ENCODE results near the gene FAAH. TPM values are rescaled to one million over a fixed set of nuclear protein-coding genes. Genes with fewer than 3 reads are reported as not detected.

Gene FAAH
- total RNA-seq, 1 experiment from 2014 or later, result 24.8 TPM

- H3K27me3 ChIP-seq (ENCODE audit: insufficient read depth, low read length), result peaks cover 9% of the 10 kb centered on the region; the same call in 1 of the 2 replicates
- BruUV-seq (replicated peaks), result no TSS peak
- H3K79me2 ChIP-seq (ENCODE audit: insufficient read depth, low read length), result no peaks in the 10 kb centered on the region
- no peak overlapping the region for H3K4me2 ChIP-seq (ENCODE audit: low read length)
- CTCF ChIA-PET, result interaction anchor here (0.6 to 1.0 kb wide), 2 partner anchors 9 to 1702 kb away, joined by 3 to 4 read pairs; no protein-coding TSS in a partner anchor
- DNase-seq (ENCODE audit: low read depth, low spot score) (no peak), ATAC-seq (no peak)
- RAD21 ChIA-PET (ENCODE audit: low non-redundant PET in 1 of 2, low total read pairs in 2 of 2, uncharacterized antibody in 2 of 2, unreplicated experiment in 2 of 2), result no interaction called here
- no peaks in the 10 kb centered on the region for H3K9me2 ChIP-seq (ENCODE audit: insufficient read depth)
- intact Hi-C loops (cut with micrococcal nuclease), result no loop called here
- H3K4me3 ChIP-seq (replicated peaks in 1 of 2; ENCODE audit: low read depth in 1 of 2, low read length in 2 of 2), result no peak overlapping the region
- H3K9me3 ChIP-seq (ENCODE audit: control insufficient read depth in 1 of 2, insufficient read depth in 1 of 2, low read depth in 1 of 2, low read length in 2 of 2), result no peaks in the 10 kb centered on the region
- no peaks in the 10 kb centered on the region for H3K36me3 ChIP-seq (ENCODE audit: control insufficient read depth in 1 of 2, insufficient read depth in 2 of 2, low read length in 2 of 2)
- TF ChIP-seq SP1 (IDR thresholded peaks at IDR 0.05; ENCODE audit: low read depth), result no peak
- TF ChIP-seq, protein P1, sequence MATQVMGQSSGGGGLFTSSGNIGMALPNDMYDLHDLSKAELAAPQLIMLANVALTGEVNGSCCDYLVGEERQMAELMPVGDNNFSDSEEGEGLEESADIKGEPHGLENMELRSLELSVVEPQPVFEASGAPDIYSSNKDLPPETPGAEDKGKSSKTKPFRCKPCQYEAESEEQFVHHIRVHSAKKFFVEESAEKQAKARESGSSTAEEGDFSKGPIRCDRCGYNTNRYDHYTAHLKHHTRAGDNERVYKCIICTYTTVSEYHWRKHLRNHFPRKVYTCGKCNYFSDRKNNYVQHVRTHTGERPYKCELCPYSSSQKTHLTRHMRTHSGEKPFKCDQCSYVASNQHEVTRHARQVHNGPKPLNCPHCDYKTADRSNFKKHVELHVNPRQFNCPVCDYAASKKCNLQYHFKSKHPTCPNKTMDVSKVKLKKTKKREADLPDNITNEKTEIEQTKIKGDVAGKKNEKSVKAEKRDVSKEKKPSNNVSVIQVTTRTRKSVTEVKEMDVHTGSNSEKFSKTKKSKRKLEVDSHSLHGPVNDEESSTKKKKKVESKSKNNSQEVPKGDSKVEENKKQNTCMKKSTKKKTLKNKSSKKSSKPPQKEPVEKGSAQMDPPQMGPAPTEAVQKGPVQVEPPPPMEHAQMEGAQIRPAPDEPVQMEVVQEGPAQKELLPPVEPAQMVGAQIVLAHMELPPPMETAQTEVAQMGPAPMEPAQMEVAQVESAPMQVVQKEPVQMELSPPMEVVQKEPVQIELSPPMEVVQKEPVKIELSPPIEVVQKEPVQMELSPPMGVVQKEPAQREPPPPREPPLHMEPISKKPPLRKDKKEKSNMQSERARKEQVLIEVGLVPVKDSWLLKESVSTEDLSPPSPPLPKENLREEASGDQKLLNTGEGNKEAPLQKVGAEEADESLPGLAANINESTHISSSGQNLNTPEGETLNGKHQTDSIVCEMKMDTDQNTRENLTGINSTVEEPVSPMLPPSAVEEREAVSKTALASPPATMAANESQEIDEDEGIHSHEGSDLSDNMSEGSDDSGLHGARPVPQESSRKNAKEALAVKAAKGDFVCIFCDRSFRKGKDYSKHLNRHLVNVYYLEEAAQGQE (IDR thresholded peaks at IDR 0.05; ENCODE audit: low read depth), result no peak
- no peak for TF ChIP-seq EZH2 (IDR thresholded peaks at IDR 0.05)
- TF ChIP-seq POLR2AphosphoS5 (IDR thresholded peaks at IDR 0.05; ENCODE audit: low read depth, low read length), result no peak
- TF ChIP-seq CBX3 (IDR thresholded peaks at IDR 0.05; ENCODE audit: low read depth), result no peak
- no peak for TF ChIP-seq MAX (IDR thresholded peaks at IDR 0.05)
- TF ChIP-seq, protein P2, sequence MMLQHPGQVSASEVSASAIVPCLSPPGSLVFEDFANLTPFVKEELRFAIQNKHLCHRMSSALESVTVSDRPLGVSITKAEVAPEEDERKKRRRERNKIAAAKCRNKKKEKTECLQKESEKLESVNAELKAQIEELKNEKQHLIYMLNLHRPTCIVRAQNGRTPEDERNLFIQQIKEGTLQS (IDR thresholded peaks at IDR 0.05), result no peak
- no peak for TF ChIP-seq YY1 (IDR thresholded peaks at IDR 0.05; ENCODE audit: extremely low read depth, insufficient replicate concordance, low read depth, low read length)
- TF ChIP-seq SRF (IDR thresholded peaks at IDR 0.05; ENCODE audit: low read depth), result no peak
- TF ChIP-seq POLR2A (IDR thresholded peaks at IDR 0.05; ENCODE audit: borderline replicate concordance, extremely low read depth, insufficient read depth, insufficient read length), result no peak
- H3K27ac ChIP-seq (ENCODE audit: low read depth, low read length), result no peak overlapping the region
- H3K9ac ChIP-seq (ENCODE audit: low read length), result no peak overlapping the region
- H4K20me1 ChIP-seq (ENCODE audit: insufficient read depth), result no peaks in the 10 kb centered on the region
- H3K4me1 ChIP-seq (ENCODE audit: control insufficient read depth in 1 of 2, insufficient read depth in 2 of 2, low read length in 2 of 2), result peaks cover 0 to 15% of the 10 kb centered on the region in 2 experiments; a peak in 2 of 4 replicates
- POLR2A ChIA-PET, result no interaction called here
- no peak overlapping the region for H2AFZ ChIP-seq (ENCODE audit: low read depth, low read length, poor library complexity, severe bottlenecking)
These were observed 44.2 kb downstream of the FAAH start for GRCh38 chr1:46438346-46438745.
